ENCODE measurements around the gene KCNN4.

DNA sequence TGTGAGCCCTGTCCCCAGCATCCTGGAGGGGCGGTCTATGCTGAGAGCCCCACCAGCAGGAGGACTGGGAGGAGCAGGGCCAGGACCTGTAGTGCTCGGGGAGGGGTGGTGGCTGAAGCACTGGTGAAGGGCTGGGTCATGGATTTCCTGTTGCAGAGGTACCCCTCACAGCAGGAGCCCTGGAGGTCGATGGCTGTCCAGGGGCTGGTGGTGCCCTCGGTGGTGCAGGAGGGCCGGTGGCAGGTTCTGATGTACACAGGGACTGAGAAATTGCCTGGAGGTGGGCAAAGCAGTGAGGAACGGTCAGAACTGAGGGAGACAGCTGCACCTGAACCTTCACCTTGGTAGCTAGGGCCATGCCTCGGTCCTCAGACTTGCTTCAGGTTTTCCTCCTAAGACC, 16.8 kb upstream of the KCNN4 start:
- TF ChIP-seq, protein P1, sequence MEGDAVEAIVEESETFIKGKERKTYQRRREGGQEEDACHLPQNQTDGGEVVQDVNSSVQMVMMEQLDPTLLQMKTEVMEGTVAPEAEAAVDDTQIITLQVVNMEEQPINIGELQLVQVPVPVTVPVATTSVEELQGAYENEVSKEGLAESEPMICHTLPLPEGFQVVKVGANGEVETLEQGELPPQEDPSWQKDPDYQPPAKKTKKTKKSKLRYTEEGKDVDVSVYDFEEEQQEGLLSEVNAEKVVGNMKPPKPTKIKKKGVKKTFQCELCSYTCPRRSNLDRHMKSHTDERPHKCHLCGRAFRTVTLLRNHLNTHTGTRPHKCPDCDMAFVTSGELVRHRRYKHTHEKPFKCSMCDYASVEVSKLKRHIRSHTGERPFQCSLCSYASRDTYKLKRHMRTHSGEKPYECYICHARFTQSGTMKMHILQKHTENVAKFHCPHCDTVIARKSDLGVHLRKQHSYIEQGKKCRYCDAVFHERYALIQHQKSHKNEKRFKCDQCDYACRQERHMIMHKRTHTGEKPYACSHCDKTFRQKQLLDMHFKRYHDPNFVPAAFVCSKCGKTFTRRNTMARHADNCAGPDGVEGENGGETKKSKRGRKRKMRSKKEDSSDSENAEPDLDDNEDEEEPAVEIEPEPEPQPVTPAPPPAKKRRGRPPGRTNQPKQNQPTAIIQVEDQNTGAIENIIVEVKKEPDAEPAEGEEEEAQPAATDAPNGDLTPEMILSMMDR (conservative IDR thresholded peaks at IDR 0.05; ENCODE audit: low read depth in 2 of 2): no peak
- TF ChIP-seq EZH2 (IDR thresholded peaks at IDR 0.05; ENCODE audit: low read depth, unreplicated experiment): no peak
- TF ChIP-seq POLR2AphosphoS5 (IDR thresholded peaks at IDR 0.05; ENCODE audit: low read depth): no peak
- no peak for TF ChIP-seq EZH2phosphoT487 (IDR thresholded peaks at IDR 0.05; ENCODE audit: unreplicated experiment)
